Pancreas (tissue), 10 donors: ENCODE results near the gene ZNF385C. TPM values are rescaled to one million over a fixed set of nuclear protein-coding genes. Genes with fewer than 3 reads are reported as not detected.

Experiments
- ATAC-seq, 4 donors: fragments of 200-7000 bp; cut with Tn5 transposase; one replicate each; pipeline versions ENCODE4 v1.8.0 to v1.9.1; 2020; ENCODE audit warnings: mild to moderate bottlenecking in 4 of 4, moderate library complexity in 4 of 4
- DNase-seq, 6 donors: peaks; one replicate each; pipeline ENCODE4 v3.0.0-alpha.2; 2020
- FAIRE-seq: peaks from 2 replicates; lab custom pipeline; 2012; peaks lifted over from hg19 to GRCh38; lab: Jason Lieb, UNC
- H3K27ac ChIP-seq, 4 donors: fragments of 200-600 bp; sonication (generic); 1 replicate in 3 of 4; 2 replicates in 1 of 4; pipeline versions ENCODE4 v1.5.0 to v1.8.0; 2020
- H3K27me3 ChIP-seq, 4 donors: fragments of 200-600 bp; one replicate each; pipeline ENCODE4 v1.8.0; 2021
- H3K36me3 ChIP-seq, 3 donors: fragments of 200-600 bp; sonication (generic) in 1 of 3; one replicate each; pipeline versions ENCODE4 v1.5.0 to v1.8.0; 2020 to 2021
- H3K4me1 ChIP-seq, 3 donors: fragments of 200-600 bp; one replicate each; pipeline ENCODE4 v1.8.0; 2021
- H3K4me3 ChIP-seq, 4 donors: fragments of 200-600 bp; sonication (generic) in 2 of 4; one replicate each; pipeline versions ENCODE4 v1.5.0 to v1.8.0; 2020 to 2021
- H3K9me3 ChIP-seq, 4 donors: fragments of 200-600 bp; one replicate each; pipeline ENCODE4 v1.8.0; 2021
- CTCF ChIP-seq, 4 donors: fragments of 200-600 bp; sonication (generic) in 3 of 4; IDR thresholded peaks; one replicate each; pipeline versions ENCODE4 v1.5.0 to v1.8.0; 2021; ENCODE audit warnings: antibody characterized with exemption in 4 of 4
- WGBS, 2 donors: extraction: QIAGEN DNeasy Blood & Tissue Kit; methylation state at CpG; one replicate each; pipeline ENCODE4 v1.1.7; 2013; 5-methylcytosine and 5-hydroxymethylcytosine counted together
- intact Hi-C, 3 donors: fragments of 100-400 bp; cut with DNase I; formaldehyde crosslinking; loops; one replicate each; pipeline versions ENCODE4 v1.11.1 to v1.14.2; 2022
- polyA plus RNA-seq, 2 donors: library from polyadenylated mRNA; stranded (reverse); fragments of 200-250 nt; gene quantifications; one replicate each; pipeline ENCODE4 v1.2.3, GENCODE V29; 2013
- total RNA-seq, 6 donors: library from RNA; stranded (reverse); fragmentation: NEBNext Ultra II Directional in 4 of 6; extraction: Animal tissue kit (Norgen Biotek cat#: 25700) in 4 of 6; gene quantifications; one replicate each; pipeline versions ENCODE4 v1.2.1 to v1.2.4, GENCODE V29; 2021 to 2023
- donor health status: healthy with polysubstance abuse.
- donor health status: DM: no; HTN: no; CAD: no; lungs with moderate emphysema.
- donor health status: DM: no; HTN: no; CAD: no.
- donor health status: control.
- donor health status: control.
- donor health status: Bipolar disorder and iron deficiency.
- donor health status: DM: yes; HTN: yes; CAD: no.
- donor health status: DM: no; HTN: no; CAD: no.
- donor health status: DM: no; HTN: no; CAD: no.
- donor health status: DM: yes; HTN: yes; CAD: no.

Gene ZNF385C
- total and polyA plus RNA-seq, 8 donors: 0.67 to 2.6 (median 1.6) TPM

DNA sequence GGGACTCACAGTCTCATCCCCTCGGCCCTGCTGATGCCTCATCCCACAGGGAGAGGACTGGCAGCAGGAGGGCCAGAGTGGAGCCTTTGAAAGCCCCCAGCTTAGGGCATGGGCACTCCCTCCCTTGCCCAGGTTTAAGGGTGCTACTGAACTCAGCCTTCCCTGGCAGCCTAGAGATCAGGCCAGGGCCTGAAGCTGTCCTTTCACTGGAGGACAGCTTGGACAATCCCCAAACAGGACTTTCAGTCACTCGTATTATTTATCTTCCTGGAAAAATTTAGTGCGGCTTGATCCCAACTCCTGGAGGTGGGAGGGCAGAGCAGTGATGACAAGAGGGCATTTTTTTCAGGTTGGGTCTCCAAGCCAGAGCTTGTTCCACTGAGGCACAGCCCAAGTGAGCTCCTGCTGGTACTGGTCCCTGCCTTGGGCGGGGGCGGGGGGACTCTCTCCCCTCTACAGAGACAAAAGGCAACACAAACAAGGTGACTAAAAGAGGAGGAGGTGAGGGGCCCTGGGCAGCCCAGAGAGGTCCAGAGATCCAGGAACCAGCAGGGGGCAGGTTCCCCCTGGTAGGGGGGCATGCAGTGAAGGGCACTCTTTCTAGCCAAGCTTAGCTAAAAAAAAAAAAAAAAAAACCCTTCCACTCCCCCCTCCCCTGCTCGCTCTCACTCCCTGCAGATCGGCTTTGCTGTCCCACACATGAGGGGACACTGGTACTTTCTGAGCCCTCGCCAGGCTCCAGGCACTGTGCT, 1.7 kb downstream of the ZNF385C start:
- Histone ChIP-seq H3K27ac (no peak overlapping the region), H3K9me3 (no peaks in the 10 kb centered on the region), H3K27me3 (no peaks in the 10 kb centered on the region), H3K4me1 (peaks cover 0 to 4% (median 0%) of the 10 kb centered on the region in 3 donors), H3K4me3 (no peak overlapping the region), H3K36me3 (no peaks in the 10 kb centered on the region)
- ATAC-seq: no peak
- WGBS, 2 donors: 62 to 69% methylated on average over 6 to 8 of the region's 8 CpGs
- intact Hi-C loops: no loop called here
- no peak for TF ChIP-seq CTCF (IDR thresholded peaks at IDR 0.05)
- no peak for DNase-seq
- FAIRE-seq: no peak

GRCh38 chr17:42094375-42095069, 3.8 kb downstream of the ZNF385C start:
- ATAC-seq (no peak), FAIRE-seq (no peak), DNase-seq (no peak)
- no peak for TF ChIP-seq CTCF (IDR thresholded peaks at IDR 0.05)
- peaks cover 0 to 4% (median 0%) of the 10 kb centered on the region in 3 donors for H3K4me1 ChIP-seq
- intact Hi-C loops: no loop called here
- H3K4me3 ChIP-seq: no peak overlapping the region
- no peak overlapping the region for H3K27ac ChIP-seq
- 81 to 85% methylated on average over 12 of the region's 12 CpGs for WGBS, 2 donors
- H3K36me3 ChIP-seq: no peaks in the 10 kb centered on the region
- no peaks in the 10 kb centered on the region for H3K9me3 ChIP-seq
- no peaks in the 10 kb centered on the region for H3K27me3 ChIP-seq

DNA sequence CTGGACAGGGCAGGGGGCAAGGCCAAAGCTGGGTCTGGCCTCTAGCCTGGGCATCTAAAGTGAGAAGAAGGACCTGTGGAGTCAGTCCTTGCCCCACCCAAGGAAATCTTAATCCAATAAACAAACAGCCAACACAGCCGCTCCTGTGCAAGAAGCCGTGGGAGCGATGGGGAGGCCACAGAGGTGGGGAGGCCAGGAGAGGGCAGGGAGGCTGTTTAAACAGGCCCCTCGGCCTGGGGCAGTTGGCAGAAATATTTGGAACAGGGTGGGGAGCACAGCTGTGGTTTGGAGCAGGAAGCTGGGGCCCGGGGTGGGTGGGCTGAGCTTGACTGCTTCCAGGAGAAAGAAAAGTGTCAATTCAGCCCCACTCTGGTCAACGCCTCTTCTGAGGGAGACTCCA, 5.3 kb downstream of the ZNF385C start:
- intact Hi-C loops: no loop called here

GRCh38 chr17:42090964-42091790, 7.1 kb downstream of the ZNF385C start:
- no peak for TF ChIP-seq CTCF (IDR thresholded peaks at IDR 0.05)
- no peaks in the 10 kb centered on the region for H3K4me1 ChIP-seq
- no peaks in the 10 kb centered on the region for H3K9me3 ChIP-seq
- H3K4me3 ChIP-seq: no peak overlapping the region
- no peak overlapping the region for H3K27ac ChIP-seq
- FAIRE-seq: no peak
- intact Hi-C loops: no loop called here
- WGBS, 2 donors: 86 to 88% methylated on average over 8 of the region's 8 CpGs
- H3K27me3 ChIP-seq: no peaks in the 10 kb centered on the region
- no peak for DNase-seq
- ATAC-seq: no peak
- no peaks in the 10 kb centered on the region for H3K36me3 ChIP-seq

More for the DNA sequence above, 5.3 kb downstream of the ZNF385C start:
- no peak overlapping the region for H3K27ac ChIP-seq
- FAIRE-seq (no peak), ATAC-seq (no peak), DNase-seq (no peak)
- no peak for TF ChIP-seq CTCF (IDR thresholded peaks at IDR 0.05)
- peaks cover 0 to 2% (median 0%) of the 10 kb centered on the region in 3 donors for H3K4me1 ChIP-seq
- H3K27me3 ChIP-seq: no peaks in the 10 kb centered on the region
- no peak overlapping the region for H3K4me3 ChIP-seq
- no peaks in the 10 kb centered on the region for H3K36me3 ChIP-seq
- no peaks in the 10 kb centered on the region for H3K9me3 ChIP-seq
- 76 to 86% methylated on average over 5 to 6 of the region's 6 CpGs for WGBS, 2 donors
